KMS-11 (cell line): Measurements from ENCODE around the gene GALNS.

Source experiments
- H2AFZ ChIP-seq: fragments of 200-600 bp; sonication (generic); 2 replicates; pipeline ENCODE4 v1.6.1; 2016; ENCODE audit warnings: antibody characterized with exemption, mixed run types, low read depth
- H3K27ac ChIP-seq: fragments of 200-600 bp; sonication (generic); 2 replicates; pipeline ENCODE4 v1.6.1; 2016; ENCODE audit warnings: mild to moderate bottlenecking, mixed run types
- H3K27me3 ChIP-seq: fragments of 200-600 bp; sonication (generic); 2 replicates; pipeline ENCODE4 v1.6.1; 2017; ENCODE audit warnings: mild to moderate bottlenecking, low read depth, mixed run types, moderate library complexity; ENCODE audit not compliant: insufficient read depth
- H3K36me3 ChIP-seq: fragments of 200-600 bp; sonication (generic); 2 replicates; pipeline ENCODE4 v1.6.1; 2017; ENCODE audit warnings: mild to moderate bottlenecking, mixed run types; ENCODE audit not compliant: insufficient read depth
- H3K4me1 ChIP-seq: fragments of 200-600 bp; sonication (generic); 2 replicates; pipeline ENCODE4 v1.6.1; 2016; ENCODE audit warnings: mild to moderate bottlenecking, low read depth, mixed run types; ENCODE audit not compliant: poor library complexity, severe bottlenecking
- H3K4me2 ChIP-seq: fragments of 200-600 bp; sonication (generic); 2 replicates; pipeline ENCODE4 v1.7.0; 2016; ENCODE audit warnings: mild to moderate bottlenecking, mixed run types
- H3K4me3 ChIP-seq: fragments of 200-600 bp; sonication (generic); IDR thresholded peaks from 2 replicates; pipeline ENCODE4 v1.6.1; 2017; ENCODE audit warnings: low read depth, low read length, mixed read lengths; ENCODE audit not compliant: insufficient read depth
- H3K79me2 ChIP-seq: fragments of 200-600 bp; sonication (generic); 2 replicates; pipeline ENCODE4 v1.6.1; 2016; ENCODE audit warnings: low read depth, mixed run types; ENCODE audit not compliant: insufficient read depth
- H3K9ac ChIP-seq: fragments of 200-600 bp; sonication (generic); 2 replicates; pipeline ENCODE4 v1.6.1; 2016; ENCODE audit warnings: mild to moderate bottlenecking, mixed run types
- H4K20me1 ChIP-seq: fragments of 200-600 bp; sonication (generic); 2 replicates; pipeline ENCODE4 v1.6.1; 2016; ENCODE audit warnings: mild to moderate bottlenecking, mixed run types; ENCODE audit not compliant: insufficient read depth
- TF ChIP-seq, protein P1 (sequence below): fragments of 200-600 bp; sonication (generic); conservative IDR thresholded peaks from 2 replicates; pipeline ENCODE4 v1.6.1; 2017; ENCODE audit warnings: low read depth, mild to moderate bottlenecking, antibody characterized with exemption, low read length, moderate library complexity, mixed read lengths

Gene GALNS

DNA sequence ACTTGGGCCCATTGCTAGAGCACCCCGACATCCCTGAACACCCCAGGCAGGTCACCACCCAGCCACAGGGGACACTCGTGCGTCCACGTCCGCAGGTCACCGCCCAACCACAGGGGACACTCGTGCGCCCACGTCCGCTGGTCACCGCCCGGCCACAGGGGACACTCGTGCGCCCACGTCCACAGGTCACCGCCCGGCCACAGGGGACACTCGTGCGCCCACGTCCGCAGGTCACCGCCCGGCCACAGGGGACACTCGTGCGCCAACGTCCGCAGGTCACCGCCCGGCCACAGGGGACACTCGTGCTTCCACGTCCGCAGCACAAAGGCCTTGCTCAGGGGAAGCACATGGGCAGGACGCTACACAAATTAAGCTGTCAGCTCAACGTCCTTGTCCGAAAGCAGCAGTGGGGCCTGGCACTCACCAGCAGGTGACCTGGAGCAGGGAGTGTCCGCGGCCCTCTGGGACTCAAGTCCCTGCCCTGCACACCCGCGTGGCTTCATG lies 17.7 kb downstream of the GALNS start:
- Histone ChIP-seq H2AFZ (no peak overlapping the region), H3K4me3 (no peak overlapping the region), H3K27ac (no peak overlapping the region), H3K79me2 (no peaks in the 10 kb centered on the region), H3K27me3 (no peaks in the 10 kb centered on the region), H3K4me1 (no peaks in the 10 kb centered on the region), H3K9ac (no peak overlapping the region), H3K36me3 (no peaks in the 10 kb centered on the region), H4K20me1 (no peaks in the 10 kb centered on the region), H3K4me2 (no peak overlapping the region)
- TF ChIP-seq, protein P1, sequence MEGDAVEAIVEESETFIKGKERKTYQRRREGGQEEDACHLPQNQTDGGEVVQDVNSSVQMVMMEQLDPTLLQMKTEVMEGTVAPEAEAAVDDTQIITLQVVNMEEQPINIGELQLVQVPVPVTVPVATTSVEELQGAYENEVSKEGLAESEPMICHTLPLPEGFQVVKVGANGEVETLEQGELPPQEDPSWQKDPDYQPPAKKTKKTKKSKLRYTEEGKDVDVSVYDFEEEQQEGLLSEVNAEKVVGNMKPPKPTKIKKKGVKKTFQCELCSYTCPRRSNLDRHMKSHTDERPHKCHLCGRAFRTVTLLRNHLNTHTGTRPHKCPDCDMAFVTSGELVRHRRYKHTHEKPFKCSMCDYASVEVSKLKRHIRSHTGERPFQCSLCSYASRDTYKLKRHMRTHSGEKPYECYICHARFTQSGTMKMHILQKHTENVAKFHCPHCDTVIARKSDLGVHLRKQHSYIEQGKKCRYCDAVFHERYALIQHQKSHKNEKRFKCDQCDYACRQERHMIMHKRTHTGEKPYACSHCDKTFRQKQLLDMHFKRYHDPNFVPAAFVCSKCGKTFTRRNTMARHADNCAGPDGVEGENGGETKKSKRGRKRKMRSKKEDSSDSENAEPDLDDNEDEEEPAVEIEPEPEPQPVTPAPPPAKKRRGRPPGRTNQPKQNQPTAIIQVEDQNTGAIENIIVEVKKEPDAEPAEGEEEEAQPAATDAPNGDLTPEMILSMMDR: no peak

GRCh38 chr16:88838566-88838965 lies 18.2 kb downstream of the GALNS start:
- no peak overlapping the region for H3K27ac ChIP-seq
- H3K9ac ChIP-seq: no peak overlapping the region
- no peaks in the 10 kb centered on the region for H3K27me3 ChIP-seq
- H4K20me1 ChIP-seq: no peaks in the 10 kb centered on the region
- no peaks in the 10 kb centered on the region for H3K36me3 ChIP-seq
- H3K4me1 ChIP-seq: no peaks in the 10 kb centered on the region
- no peak overlapping the region for H3K4me2 ChIP-seq
- H2AFZ ChIP-seq: no peak overlapping the region
- H3K4me3 ChIP-seq: no peak overlapping the region
- H3K79me2 ChIP-seq: no peaks in the 10 kb centered on the region
- TF ChIP-seq, protein P1: no peak

GRCh38 chr16:88837806-88838205 lies 18.9 kb downstream of the GALNS start:
- Histone ChIP-seq H3K79me2 (no peaks in the 10 kb centered on the region), H3K36me3 (no peaks in the 10 kb centered on the region), H3K27me3 (no peaks in the 10 kb centered on the region), H3K4me1 (no peaks in the 10 kb centered on the region), H3K27ac (no peak overlapping the region), H3K4me2 (no peak overlapping the region), H3K4me3 (no peak overlapping the region), H3K9ac (no peak overlapping the region), H4K20me1 (no peaks in the 10 kb centered on the region), H2AFZ (no peak overlapping the region)
- TF ChIP-seq, protein P1: no peak

DNA sequence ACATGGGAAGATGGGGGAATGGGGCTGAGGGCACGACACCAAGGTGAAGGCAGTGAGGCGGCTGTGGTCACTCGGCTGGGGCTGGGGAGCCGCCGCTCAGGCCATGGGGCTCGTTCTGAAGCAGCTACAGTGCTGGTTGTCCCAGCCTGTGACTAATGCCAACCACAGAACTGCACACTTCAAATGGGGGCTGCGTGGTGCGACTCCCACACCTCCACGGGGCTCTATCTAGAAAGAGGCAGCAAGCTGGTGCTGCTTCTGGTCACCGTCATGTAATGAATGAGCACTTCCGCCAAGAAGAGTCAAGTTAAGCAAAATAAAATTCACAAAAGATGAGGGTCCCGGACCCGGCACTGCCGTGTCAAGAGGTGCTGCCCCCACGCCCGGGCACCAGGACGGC lies 20.0 kb downstream of the GALNS start:
- Histone ChIP-seq H3K9ac (no peak overlapping the region), H3K27ac (no peak overlapping the region), H3K4me2 (no peak overlapping the region), H3K4me3 (no peak overlapping the region), H3K4me1 (no peaks in the 10 kb centered on the region), H4K20me1 (no peaks in the 10 kb centered on the region), H2AFZ (no peak overlapping the region), H3K79me2 (no peaks in the 10 kb centered on the region), H3K36me3 (no peaks in the 10 kb centered on the region), H3K27me3 (no peaks in the 10 kb centered on the region)
- TF ChIP-seq, protein P1: no peak
